Activated CD4-positive, alpha-beta memory T cell treated with anti-CD3 and anti-CD28 coated beads, Interleukin-2, amount 10 ng/mL, durations not matched to agents 7 days and 5 days (primary cell): ENCODE measurements around the gene MET. TPM values are rescaled to one million over a fixed set of nuclear protein-coding genes. Genes with fewer than 3 reads are reported as not detected.
"Not testable (repeated sequence)": the region's sequence is repeated elsewhere in the genome, so short reads cannot be mapped to it uniquely, and the experiment has no call there.

Source experiments
- CTCF ChIA-PET: fragments of 350-600 bp; sonication (Branson Sonifier 250); formaldehyde crosslinking; loops from one replicate; lab custom pipeline; 2021; ENCODE audit warnings: antibody characterized with exemption, inconsistent platforms; lab: Charles Lee
- POLR2A ChIA-PET: fragments of 350-600 bp; sonication (Branson Sonifier 250); formaldehyde crosslinking; loops from one replicate; lab custom pipeline; 2021; ENCODE audit warnings: antibody characterized with exemption; lab: Charles Lee
- DNase-seq: peaks from one replicate; pipeline ENCODE4 v3.0.0-alpha.2; 2020
- H3K27ac Mint-ChIP-seq: one replicate; pipeline ENCODE4 v1.8.0; 2021; ENCODE audit warnings: mild to moderate bottlenecking, mixed read lengths
- H3K27me3 Mint-ChIP-seq: one replicate; pipeline ENCODE4 v1.8.0; 2021; ENCODE audit warnings: mixed read lengths
- H3K36me3 Mint-ChIP-seq: one replicate; pipeline ENCODE4 v1.8.0; 2021; ENCODE audit warnings: low read depth, mixed read lengths
- H3K4me1 Mint-ChIP-seq: one replicate; pipeline ENCODE4 v1.8.0; 2021; ENCODE audit warnings: mixed read lengths
- H3K4me3 Mint-ChIP-seq: one replicate; pipeline ENCODE4 v1.8.0; 2021; ENCODE audit warnings: mild to moderate bottlenecking, mixed read lengths
- H3K9me3 Mint-ChIP-seq: one replicate; pipeline ENCODE4 v1.8.0; 2021; ENCODE audit warnings: mixed read lengths
- total RNA-seq, 2 experiments: library from RNA; stranded (reverse); gene quantifications; one replicate each; pipeline ENCODE4 v1.2.3, GENCODE V29; 2021

The MET gene
- total RNA-seq, 2 experiments from 2014 or later = 0.65 to 0.83 TPM

- Mint-ChIP-seq H3K36me3 (no peaks in the 10 kb centered on the region), H3K4me3 (no peak overlapping the region), H3K4me1 (no peaks in the 10 kb centered on the region), H3K27ac (no peak overlapping the region), H3K27me3 (peaks cover 14% of the 10 kb centered on the region), H3K9me3 (no peaks in the 10 kb centered on the region)
- CTCF ChIA-PET = no interaction called here
- POLR2A ChIA-PET = no interaction called here
- no peak for DNase-seq
These were observed 67.3 kb downstream of the MET start for GRCh38 chr7:116739307-116739706.

- H3K36me3 Mint-ChIP-seq = no peaks in the 10 kb centered on the region
- POLR2A ChIA-PET = no interaction called here
These were observed 68.2 kb downstream of the MET start for GRCh38 chr7:116740231-116740630.

GRCh38 chr7:116740755-116741462 is 68.9 kb downstream of the MET start:
- Mint-ChIP-seq H3K4me1 (no peaks in the 10 kb centered on the region), H3K4me3 (no peak overlapping the region), H3K27me3 (peaks cover 15% of the 10 kb centered on the region), H3K9me3 (no peaks in the 10 kb centered on the region), H3K36me3 (no peaks in the 10 kb centered on the region), H3K27ac (no peak overlapping the region)
- POLR2A ChIA-PET = no interaction called here
- CTCF ChIA-PET = no interaction called here
- DNase-seq = no peak

More at GRCh38 chr7:116740231-116740630, 68.2 kb downstream of the MET start:
- no peaks in the 10 kb centered on the region for H3K9me3 Mint-ChIP-seq
- DNase-seq = no peak
- H3K27ac Mint-ChIP-seq = no peak overlapping the region
- peaks cover 15% of the 10 kb centered on the region for H3K27me3 Mint-ChIP-seq
- no peaks in the 10 kb centered on the region for H3K4me1 Mint-ChIP-seq
- CTCF ChIA-PET = no interaction called here
- no peak overlapping the region for H3K4me3 Mint-ChIP-seq

- Mint-ChIP-seq H3K27me3 (peaks cover 13% of the 10 kb centered on the region), H3K27ac (no peak overlapping the region), H3K9me3 (no peaks in the 10 kb centered on the region), H3K36me3 (no peaks in the 10 kb centered on the region), H3K4me3 (no peak overlapping the region), H3K4me1 (no peaks in the 10 kb centered on the region)
- CTCF ChIA-PET = no interaction called here
- no peak for DNase-seq
- POLR2A ChIA-PET = no interaction called here
These were observed 69.8 kb downstream of the MET start for GRCh38 chr7:116741625-116742316.

- Mint-ChIP-seq H3K4me1 (no peaks in the 10 kb centered on the region), H3K4me3 (no peak overlapping the region), H3K27me3 (peaks cover 13% of the 10 kb centered on the region), H3K27ac (no peak overlapping the region), H3K36me3 (no peaks in the 10 kb centered on the region), H3K9me3 (peaks cover 2% of the 10 kb centered on the region)
- ChIA-PET CTCF (no interaction called here), POLR2A (no interaction called here)
- no peak for DNase-seq
These were observed 70.6 kb downstream of the MET start for GRCh38 chr7:116742641-116743040.

- DNase-seq, H3K4me3 Mint-ChIP-seq, H3K27me3 Mint-ChIP-seq, CTCF ChIA-PET, H3K36me3 Mint-ChIP-seq, H3K27ac Mint-ChIP-seq, H3K4me1 Mint-ChIP-seq, H3K9me3 Mint-ChIP-seq, POLR2A ChIA-PET: not testable (repeated sequence)
These were observed 71.8 kb downstream of the MET start for GRCh38 chr7:116743835-116744234.

- POLR2A ChIA-PET, DNase-seq, H3K36me3 Mint-ChIP-seq, H3K9me3 Mint-ChIP-seq, H3K4me3 Mint-ChIP-seq, H3K4me1 Mint-ChIP-seq, CTCF ChIA-PET, H3K27ac Mint-ChIP-seq: not testable (repeated sequence)
- H3K27me3 Mint-ChIP-seq = peaks cover 11% of the 10 kb centered on the region
These were observed 74.4 kb downstream of the MET start for GRCh38 chr7:116746388-116746787.

GRCh38 chr7:116751070-116751469 is 79.1 kb downstream of the MET start:
- CTCF ChIA-PET, H3K36me3 Mint-ChIP-seq, H3K27me3 Mint-ChIP-seq, H3K4me3 Mint-ChIP-seq, POLR2A ChIA-PET, H3K9me3 Mint-ChIP-seq, DNase-seq, H3K27ac Mint-ChIP-seq, H3K4me1 Mint-ChIP-seq: not testable (repeated sequence)

GRCh38 chr7:116752305-116753074 is 80.5 kb downstream of the MET start:
- H3K9me3 Mint-ChIP-seq = peaks cover 3% of the 10 kb centered on the region
- ChIA-PET CTCF (no interaction called here), POLR2A (no interaction called here)
- no peak for DNase-seq
- no peaks in the 10 kb centered on the region for H3K4me1 Mint-ChIP-seq
- H3K27me3 Mint-ChIP-seq = peaks cover 8% of the 10 kb centered on the region
- no peak overlapping the region for H3K4me3 Mint-ChIP-seq
- no peaks in the 10 kb centered on the region for H3K36me3 Mint-ChIP-seq
- no peak overlapping the region for H3K27ac Mint-ChIP-seq

GRCh38 chr7:116753130-116753529 is 81.1 kb downstream of the MET start:
- ChIA-PET CTCF (no interaction called here), POLR2A (no interaction called here)
- Mint-ChIP-seq H3K27me3 (peaks cover 11% of the 10 kb centered on the region), H3K9me3 (no peaks in the 10 kb centered on the region), H3K36me3 (no peaks in the 10 kb centered on the region), H3K27ac (no peak overlapping the region), H3K4me1 (no peaks in the 10 kb centered on the region), H3K4me3 (no peak overlapping the region)
- no peak for DNase-seq

- no peaks in the 10 kb centered on the region for H3K4me1 Mint-ChIP-seq
- H3K36me3 Mint-ChIP-seq = no peaks in the 10 kb centered on the region
- peaks cover 13% of the 10 kb centered on the region for H3K27me3 Mint-ChIP-seq
- ChIA-PET POLR2A (no interaction called here), CTCF (no interaction called here)
- no peak overlapping the region for H3K4me3 Mint-ChIP-seq
- H3K27ac Mint-ChIP-seq = no peak overlapping the region
- H3K9me3 Mint-ChIP-seq = no peaks in the 10 kb centered on the region
- DNase-seq = no peak
These were observed 82.2 kb downstream of the MET start for GRCh38 chr7:116754186-116754585.

- H3K4me1 Mint-ChIP-seq = no peaks in the 10 kb centered on the region
- no peak overlapping the region for H3K27ac Mint-ChIP-seq
- H3K9me3 Mint-ChIP-seq = no peaks in the 10 kb centered on the region
- POLR2A ChIA-PET = no interaction called here
- no peak for DNase-seq
- H3K4me3 Mint-ChIP-seq = no peak overlapping the region
- peaks cover 7% of the 10 kb centered on the region for H3K27me3 Mint-ChIP-seq
- no peaks in the 10 kb centered on the region for H3K36me3 Mint-ChIP-seq
- CTCF ChIA-PET = no interaction called here
These were observed 85.3 kb downstream of the MET start for GRCh38 chr7:116757283-116757682.

- H3K9me3 Mint-ChIP-seq, H3K36me3 Mint-ChIP-seq, H3K27me3 Mint-ChIP-seq, DNase-seq, CTCF ChIA-PET, H3K27ac Mint-ChIP-seq, H3K4me1 Mint-ChIP-seq, POLR2A ChIA-PET, H3K4me3 Mint-ChIP-seq: not testable (repeated sequence)
These were observed 87.6 kb downstream of the MET start for GRCh38 chr7:116759642-116760041.
